ENCODE measurements around the gene TSC22D4. TPM values are rescaled to one million over a fixed set of nuclear protein-coding genes. Genes with fewer than 3 reads are reported as not detected.
A peak's percentile ranks its signal among the peaks of the same experiment; 100 is the strongest.

Gene TSC22D4
- total and polyA plus RNA-seq, 5 donors from 2014 or later, result 22.2 to 113 (median 35.5) TPM

DNA sequence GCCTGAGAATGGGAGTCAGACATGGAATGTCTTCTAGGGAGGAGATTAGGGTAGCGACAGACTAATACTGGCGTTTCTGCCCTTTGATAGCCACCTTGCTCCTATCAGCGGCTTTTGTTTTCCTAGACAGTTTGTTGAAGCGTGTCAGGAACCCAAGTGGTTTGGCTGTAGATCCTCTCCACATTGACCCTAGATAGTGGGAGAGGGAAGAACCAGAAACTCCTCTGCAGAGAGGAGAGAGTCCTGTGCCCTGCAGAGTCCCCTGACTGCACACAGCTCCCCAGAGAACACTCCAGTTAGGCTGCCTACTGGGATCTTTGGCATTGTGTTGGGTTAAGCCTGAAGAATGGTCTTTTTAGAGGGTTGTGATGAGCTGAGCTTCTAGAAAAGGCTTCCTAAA, 47.0 kb downstream of the TSC22D4 start:
- peaks cover 32% of the 10 kb centered on the region for H3K36me3 Mint-ChIP-seq
- Histone ChIP-seq H3K4me3 (ENCODE audit: low read depth, low read length) (peak overlapping the region; percentile 48), H3K27ac (ENCODE audit: insufficient read depth, low read length, poor library complexity, severe bottlenecking) (peak overlapping the region; percentile 33)

DNA sequence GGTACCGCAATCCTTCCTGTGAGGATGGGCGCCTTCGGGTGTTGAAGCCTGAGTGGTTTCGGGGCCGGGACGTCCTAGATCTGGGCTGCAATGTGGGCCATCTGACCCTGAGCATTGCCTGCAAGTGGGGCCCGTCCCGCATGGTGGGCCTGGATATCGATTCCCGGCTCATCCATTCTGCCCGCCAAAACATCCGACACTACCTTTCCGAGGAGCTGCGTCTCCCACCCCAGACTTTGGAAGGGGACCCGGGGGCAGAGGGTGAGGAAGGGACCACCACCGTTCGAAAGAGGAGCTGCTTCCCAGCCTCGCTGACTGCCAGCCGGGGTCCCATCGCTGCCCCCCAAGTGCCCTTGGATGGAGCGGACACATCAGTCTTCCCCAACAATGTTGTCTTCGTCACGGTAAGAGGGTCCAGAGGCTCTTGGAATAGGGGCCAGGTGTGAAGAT, 47.7 kb downstream of the TSC22D4 start:
- Mint-ChIP-seq H3K4me1 (peaks cover 0 to 70% (median 39%) of the 10 kb centered on the region in 4 donors), H3K4me3 (peak overlapping the region; percentile 90 to 96 (median 92)), H3K9me3 (peaks cover 0 to 4% (median 0%) of the 10 kb centered on the region in 7 donors), H3K27me3 (peaks cover 21% of the 10 kb centered on the region), H3K36me3 (peaks cover 32% of the 10 kb centered on the region), H3K27ac (peak overlapping the region; percentile 75 to 85 (median 83))
- Histone ChIP-seq H3K4me1 (ENCODE audit: control insufficient read depth, insufficient read depth, low read length, poor library complexity, severe bottlenecking) (peaks cover 58% of the 10 kb centered on the region), H3K4me3 (ENCODE audit: low read depth, low read length) (no peak overlapping the region), H3K27ac (ENCODE audit: insufficient read depth, low read length, poor library complexity, severe bottlenecking) (peak overlapping the region; percentile 33), H3K27me3 (ENCODE audit: control insufficient read depth, insufficient read depth, low read length) (no peaks in the 10 kb centered on the region), H3K36me3 (ENCODE audit: control insufficient read depth, insufficient read depth, low read length) (peaks cover 19% of the 10 kb centered on the region), H3K9me3 (ENCODE audit: control insufficient read depth in 2 of 2, low read length in 2 of 2) (no peaks in the 10 kb centered on the region)
- ATAC-seq (ENCODE audit: low read depth in 2 of 2), result no peak
- DNase-seq, result no peak

More for the DNA sequence above, 47.0 kb downstream of the TSC22D4 start:
- Mint-ChIP-seq H3K27ac (peak overlapping the region; percentile 75 to 85 (median 83)), H3K9me3 (peaks cover 0 to 4% (median 0%) of the 10 kb centered on the region in 7 donors), H3K4me1 (peaks cover 0 to 73% (median 41%) of the 10 kb centered on the region in 4 donors), H3K4me3 (peak overlapping the region; percentile 71 to 96 (median 92)), H3K27me3 (peaks cover 25% of the 10 kb centered on the region)
- DNase-seq (no peak), ATAC-seq (ENCODE audit: low read depth in 2 of 2) (no peak)
- Histone ChIP-seq H3K27me3 (ENCODE audit: control insufficient read depth, insufficient read depth, low read length) (no peaks in the 10 kb centered on the region), H3K9me3 (ENCODE audit: control insufficient read depth in 2 of 2, low read length in 2 of 2) (no peaks in the 10 kb centered on the region), H3K36me3 (ENCODE audit: control insufficient read depth, insufficient read depth, low read length) (peaks cover 19% of the 10 kb centered on the region), H3K4me1 (ENCODE audit: control insufficient read depth, insufficient read depth, low read length, poor library complexity, severe bottlenecking) (peaks cover 64% of the 10 kb centered on the region)

DNA sequence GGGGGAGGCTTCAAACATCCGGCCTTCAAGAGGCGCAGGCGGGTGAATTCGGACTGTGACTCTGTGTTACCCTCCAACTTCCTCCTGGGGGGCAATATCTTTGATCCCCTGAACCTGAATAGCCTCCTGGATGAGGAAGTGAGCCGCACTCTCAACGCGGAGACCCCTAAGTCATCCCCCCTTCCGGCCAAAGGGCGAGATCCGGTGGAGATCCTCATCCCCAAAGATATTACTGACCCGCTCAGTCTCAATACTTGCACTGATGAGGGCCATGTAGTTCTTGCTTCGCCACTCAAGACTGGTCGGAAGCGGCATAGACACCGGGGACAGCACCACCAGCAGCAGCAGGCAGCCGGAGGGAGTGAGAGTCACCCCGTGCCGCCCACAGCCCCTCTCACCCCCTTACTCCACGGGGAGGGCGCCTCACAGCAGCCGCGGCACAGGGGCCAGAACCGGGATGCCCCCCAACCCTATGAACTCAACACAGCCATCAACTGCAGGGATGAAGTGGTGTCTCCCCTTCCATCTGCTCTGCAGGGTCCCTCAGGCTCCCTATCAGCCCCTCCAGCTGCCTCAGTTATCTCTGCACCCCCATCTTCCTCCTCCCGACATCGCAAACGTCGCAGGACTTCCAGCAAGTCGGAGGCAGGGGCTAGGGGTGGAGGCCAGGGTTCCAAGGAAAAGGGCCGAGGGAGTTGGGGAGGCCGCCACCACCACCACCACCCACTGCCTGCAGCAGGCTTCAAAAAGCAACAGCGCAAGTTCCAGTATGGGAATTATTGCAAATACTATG, 48.3 kb downstream of the TSC22D4 start:
- Histone ChIP-seq H3K4me3 (ENCODE audit: low read depth, low read length) (peak overlapping the region; percentile 75), H3K4me1 (ENCODE audit: control insufficient read depth, insufficient read depth, low read length, poor library complexity, severe bottlenecking) (peaks cover 58% of the 10 kb centered on the region), H3K27me3 (ENCODE audit: control insufficient read depth, insufficient read depth, low read length) (no peaks in the 10 kb centered on the region), H3K9me3 (ENCODE audit: control insufficient read depth in 2 of 2, low read length in 2 of 2) (no peaks in the 10 kb centered on the region), H3K36me3 (ENCODE audit: control insufficient read depth, insufficient read depth, low read length) (peaks cover 19% of the 10 kb centered on the region), H3K27ac (ENCODE audit: insufficient read depth, low read length, poor library complexity, severe bottlenecking) (peak overlapping the region; percentile 100)
- Mint-ChIP-seq H3K36me3 (peaks cover 32% of the 10 kb centered on the region), H3K27ac (peak overlapping the region; percentile 64 to 100 (median 83)), H3K9me3 (peaks cover 0 to 4% (median 0%) of the 10 kb centered on the region in 7 donors), H3K27me3 (peaks cover 20% of the 10 kb centered on the region), H3K4me3 (peak overlapping the region; percentile 90 to 96 (median 92)), H3K4me1 (peaks cover 0 to 69% (median 39%) of the 10 kb centered on the region in 4 donors)
- ATAC-seq (ENCODE audit: low read depth in 2 of 2) (no peak), DNase-seq (peak in 2 of 3 donors; percentile 42 to 49)

DNA sequence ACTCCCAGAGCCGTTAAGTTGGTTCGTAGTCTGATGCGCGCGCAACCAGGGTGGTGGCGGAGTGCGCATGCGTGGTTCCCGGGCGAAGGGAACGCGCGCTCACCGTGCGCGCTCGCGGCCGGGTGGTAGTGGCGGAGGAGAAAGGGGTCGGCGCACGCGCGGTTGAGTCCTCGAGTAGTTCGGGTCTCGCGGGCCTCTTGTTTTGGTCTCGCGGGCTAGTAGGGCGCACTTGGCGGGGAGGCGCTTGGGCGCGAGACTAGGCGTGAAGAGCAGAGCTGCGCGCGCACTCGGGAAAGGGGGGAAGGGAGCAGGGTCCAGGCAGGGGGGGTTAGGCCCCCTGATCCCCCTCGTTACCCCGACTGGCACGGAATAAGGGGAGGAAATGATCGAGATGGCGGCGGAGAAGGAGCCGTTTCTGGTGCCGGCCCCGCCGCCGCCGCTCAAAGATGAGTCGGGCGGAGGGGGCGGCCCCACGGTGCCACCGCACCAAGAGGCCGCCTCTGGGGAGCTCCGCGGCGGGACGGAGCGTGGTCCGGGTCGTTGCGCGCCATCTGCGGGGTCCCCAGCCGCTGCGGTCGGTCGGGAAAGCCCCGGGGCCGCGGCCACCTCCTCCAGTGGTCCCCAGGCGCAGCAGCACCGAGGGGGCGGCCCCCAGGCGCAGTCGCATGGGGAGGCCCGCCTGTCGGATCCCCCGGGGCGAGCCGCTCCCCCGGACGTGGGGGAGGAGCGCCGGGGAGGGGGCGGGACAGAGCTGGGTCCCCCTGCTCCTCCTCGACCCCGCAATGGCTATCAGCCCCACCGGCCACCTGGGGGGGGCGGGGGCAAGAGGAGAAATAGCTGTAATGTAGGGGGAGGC, 49.1 kb downstream of the TSC22D4 start, which contains the start of gene MEPCE:
Gene MEPCE, plus strand, starts transcription at position 195 of the 856 bp plus-strand sequence. Its CDS starts 188 bp downstream, at position 383.
- peak within 1 kb of the TSS; percentile 100 for H3K27ac ChIP-seq (ENCODE audit: insufficient read depth, low read length, poor library complexity, severe bottlenecking)
- peaks cover 19% of the 10 kb centered on the region for H3K36me3 ChIP-seq (ENCODE audit: control insufficient read depth, insufficient read depth, low read length)
- DNase-seq (peak; percentile 89 to 96 (median 95)), ATAC-seq (ENCODE audit: low read depth in 2 of 2) (peak; percentile 40 to 43)
- peaks cover 49% of the 10 kb centered on the region for H3K4me1 ChIP-seq (ENCODE audit: control insufficient read depth, insufficient read depth, low read length, poor library complexity, severe bottlenecking)
- no peaks in the 10 kb centered on the region for H3K27me3 ChIP-seq (ENCODE audit: control insufficient read depth, insufficient read depth, low read length)
- peaks cover 0 to 4% (median 0%) of the 10 kb centered on the region in 7 donors for H3K9me3 Mint-ChIP-seq
- peaks cover 20% of the 10 kb centered on the region for H3K27me3 Mint-ChIP-seq
- peak within 1 kb of the TSS; percentile 93 for H3K4me3 ChIP-seq (ENCODE audit: low read depth, low read length)
- H3K4me1 Mint-ChIP-seq, result peaks cover 0 to 62% (median 38%) of the 10 kb centered on the region in 4 donors
- H3K9me3 ChIP-seq (ENCODE audit: control insufficient read depth in 2 of 2, low read length in 2 of 2), result no peaks in the 10 kb centered on the region
- H3K27ac Mint-ChIP-seq, result peak within 1 kb of the TSS; percentile 100
- H3K36me3 Mint-ChIP-seq, result peaks cover 32% of the 10 kb centered on the region
- H3K4me3 Mint-ChIP-seq, result peak within 1 kb of the TSS; percentile 96 to 100 (median 98)

DNA sequence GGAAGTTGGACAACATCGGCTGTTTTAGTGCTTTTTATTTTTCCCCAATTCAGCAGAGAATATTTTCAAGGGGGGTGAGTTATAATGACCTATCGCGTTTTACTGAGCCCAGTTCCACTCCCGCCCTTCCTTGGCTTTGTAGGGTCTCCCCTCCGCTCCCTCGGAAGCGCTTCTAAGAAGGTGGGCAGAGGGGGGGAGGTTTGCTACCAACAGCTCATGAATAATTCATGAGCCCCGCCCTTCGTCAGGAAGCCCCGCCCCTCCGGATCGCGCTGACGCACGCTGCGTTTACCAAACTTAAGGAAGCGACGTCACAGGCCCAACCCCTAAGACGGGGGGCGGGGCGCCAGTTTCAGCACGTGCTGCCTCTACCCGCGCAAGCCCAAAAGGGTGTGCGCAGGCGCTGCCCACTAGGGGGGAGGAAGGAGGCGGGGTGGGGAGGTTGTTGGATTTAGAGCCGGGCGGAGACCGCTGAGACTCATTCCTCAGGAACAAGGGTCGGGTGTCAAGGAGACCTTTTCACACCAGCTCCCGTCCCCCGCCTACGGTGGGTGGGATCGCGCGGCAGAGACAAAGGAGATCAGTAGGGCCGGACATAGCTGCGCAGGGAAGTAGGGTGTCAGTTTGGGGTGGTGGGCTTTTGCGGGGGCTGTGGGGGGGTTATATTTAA, 49.9 kb downstream of the TSC22D4 start:
- ATAC-seq (ENCODE audit: low read depth in 2 of 2), result peak; percentile 58 to 62
- Histone ChIP-seq H3K27ac (ENCODE audit: insufficient read depth, low read length, poor library complexity, severe bottlenecking) (peak overlapping the region; percentile 100), H3K4me3 (ENCODE audit: low read depth, low read length) (peak overlapping the region; percentile 93), H3K36me3 (ENCODE audit: control insufficient read depth, insufficient read depth, low read length) (peaks cover 17% of the 10 kb centered on the region), H3K9me3 (ENCODE audit: control insufficient read depth in 2 of 2, low read length in 2 of 2) (no peaks in the 10 kb centered on the region), H3K27me3 (ENCODE audit: control insufficient read depth, insufficient read depth, low read length) (no peaks in the 10 kb centered on the region), H3K4me1 (ENCODE audit: control insufficient read depth, insufficient read depth, low read length, poor library complexity, severe bottlenecking) (peaks cover 42% of the 10 kb centered on the region)
- Mint-ChIP-seq H3K27me3 (peaks cover 20% of the 10 kb centered on the region), H3K9me3 (peaks cover 0 to 4% (median 0%) of the 10 kb centered on the region in 7 donors), H3K4me3 (peak overlapping the region; percentile 95 to 100 (median 98)), H3K36me3 (peaks cover 24% of the 10 kb centered on the region), H3K4me1 (peaks cover 0 to 54% (median 31%) of the 10 kb centered on the region in 4 donors), H3K27ac (peak overlapping the region; percentile 100)
- DNase-seq, result peak; percentile 100

DNA sequence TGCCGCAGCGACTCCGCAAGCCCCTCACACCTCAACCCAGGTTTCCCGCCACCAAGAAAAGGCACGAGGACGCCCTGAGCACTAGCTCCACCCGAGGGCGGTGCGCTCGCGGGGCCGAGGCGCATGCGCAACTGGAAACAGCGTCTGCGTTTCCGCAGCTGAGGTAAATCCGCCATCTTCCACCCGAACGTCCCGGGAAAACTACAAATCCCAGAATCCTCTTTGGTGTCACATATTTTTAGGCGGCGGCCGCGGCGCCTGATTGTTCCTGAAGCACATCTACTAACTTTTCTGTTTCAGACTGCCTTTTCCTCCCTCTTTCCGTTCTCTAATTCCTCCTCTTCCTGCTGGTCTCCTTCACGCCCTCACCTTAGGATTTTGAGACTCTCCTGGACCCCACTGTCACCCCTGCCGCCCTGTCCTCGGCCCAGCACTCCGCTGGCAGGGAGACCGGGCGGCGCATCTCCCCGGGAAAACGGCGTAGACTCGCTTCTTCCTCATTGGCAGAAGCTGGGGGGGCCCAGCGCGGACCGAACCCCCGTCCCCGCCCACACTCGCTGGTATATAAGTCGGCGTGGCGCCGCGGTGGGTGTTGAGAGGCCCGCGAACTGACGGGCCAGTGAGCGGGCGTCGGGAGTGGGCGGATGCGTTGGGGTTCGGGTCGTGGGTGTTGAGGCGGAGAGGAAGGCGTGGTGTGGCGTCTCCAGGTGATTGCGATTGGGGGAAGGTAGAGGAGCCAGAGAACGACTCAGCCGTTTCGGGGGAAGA, 50.6 kb downstream of the TSC22D4 start, which contains the start of gene ZCWPW1:
Gene ZCWPW1, minus strand, starts transcription at position 505 of the 768 bp plus-strand sequence. CDS start 8,054 bp downstream, outside the sequence.
- Mint-ChIP-seq H3K27me3 (peaks cover 20% of the 10 kb centered on the region), H3K4me3 (peak within 1 kb of the TSS; percentile 95 to 100 (median 98)), H3K9me3 (peaks cover 0 to 4% (median 0%) of the 10 kb centered on the region in 7 donors), H3K4me1 (peaks cover 0 to 47% (median 24%) of the 10 kb centered on the region in 4 donors), H3K27ac (peak within 1 kb of the TSS; percentile 100), H3K36me3 (peaks cover 17% of the 10 kb centered on the region)
- H3K4me3 ChIP-seq (ENCODE audit: low read depth, low read length), result peak within 1 kb of the TSS; percentile 93
- H3K36me3 ChIP-seq (ENCODE audit: control insufficient read depth, insufficient read depth, low read length), result peaks cover 10% of the 10 kb centered on the region
- H3K27me3 ChIP-seq (ENCODE audit: control insufficient read depth, insufficient read depth, low read length), result no peaks in the 10 kb centered on the region
- no peaks in the 10 kb centered on the region for H3K9me3 ChIP-seq (ENCODE audit: control insufficient read depth in 2 of 2, low read length in 2 of 2)
- peaks cover 35% of the 10 kb centered on the region for H3K4me1 ChIP-seq (ENCODE audit: control insufficient read depth, insufficient read depth, low read length, poor library complexity, severe bottlenecking)
- DNase-seq, result peak; percentile 92 to 99 (median 97)
- H3K27ac ChIP-seq (ENCODE audit: insufficient read depth, low read length, poor library complexity, severe bottlenecking), result peak within 1 kb of the TSS; percentile 100
- ATAC-seq (ENCODE audit: low read depth in 2 of 2), result peak; percentile 63 to 67

Data from CD4-positive, CD25-positive, alpha-beta regulatory T cell (primary cell).